Dedifferentiated amniotic fluid mesenchymal stem cell (primary cell): Measurements from ENCODE around the gene EFNA2.

Experiments used
- DNase-seq: peaks from one replicate; pipeline ENCODE4 v3.0.0-alpha.2; 2016; ENCODE audit errors: extremely low spot score

EFNA2 gene

GRCh38 chr19:1249298-1249989, 36.2 kb upstream of the EFNA2 start:
- DNase-seq: peak; percentile 92

DNA sequence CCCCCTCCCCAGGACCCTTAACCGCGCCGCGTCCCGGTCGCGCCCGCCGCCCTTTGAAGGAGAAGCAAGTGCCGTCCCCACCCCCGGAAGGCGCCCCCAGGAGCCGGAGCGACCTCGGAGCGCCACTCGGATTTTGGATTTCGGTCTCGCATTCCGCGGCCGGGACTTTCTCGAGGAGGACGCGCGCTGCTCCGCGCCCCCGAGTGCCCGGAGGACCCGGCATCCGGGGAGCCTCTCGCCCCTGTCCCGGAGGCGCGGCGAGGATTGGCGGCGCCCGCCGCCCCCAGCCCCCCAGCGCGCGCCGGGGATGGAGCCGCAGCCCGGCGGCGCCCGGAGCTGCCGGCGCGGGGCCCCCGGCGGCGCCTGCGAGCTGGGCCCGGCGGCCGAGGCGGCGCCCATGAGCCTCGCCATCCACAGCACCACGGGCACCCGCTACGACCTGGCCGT, 35.7 kb upstream of the EFNA2 start:
- no peak for DNase-seq

GRCh38 chr19:1250437-1251260, 35.0 kb upstream of the EFNA2 start:
- no peak for DNase-seq

GRCh38 chr19:1251330-1252220, 34.1 kb upstream of the EFNA2 start:
- DNase-seq: no peak

GRCh38 chr19:1252221-1252820, 33.4 kb upstream of the EFNA2 start:
- DNase-seq: peak; percentile 82

DNA sequence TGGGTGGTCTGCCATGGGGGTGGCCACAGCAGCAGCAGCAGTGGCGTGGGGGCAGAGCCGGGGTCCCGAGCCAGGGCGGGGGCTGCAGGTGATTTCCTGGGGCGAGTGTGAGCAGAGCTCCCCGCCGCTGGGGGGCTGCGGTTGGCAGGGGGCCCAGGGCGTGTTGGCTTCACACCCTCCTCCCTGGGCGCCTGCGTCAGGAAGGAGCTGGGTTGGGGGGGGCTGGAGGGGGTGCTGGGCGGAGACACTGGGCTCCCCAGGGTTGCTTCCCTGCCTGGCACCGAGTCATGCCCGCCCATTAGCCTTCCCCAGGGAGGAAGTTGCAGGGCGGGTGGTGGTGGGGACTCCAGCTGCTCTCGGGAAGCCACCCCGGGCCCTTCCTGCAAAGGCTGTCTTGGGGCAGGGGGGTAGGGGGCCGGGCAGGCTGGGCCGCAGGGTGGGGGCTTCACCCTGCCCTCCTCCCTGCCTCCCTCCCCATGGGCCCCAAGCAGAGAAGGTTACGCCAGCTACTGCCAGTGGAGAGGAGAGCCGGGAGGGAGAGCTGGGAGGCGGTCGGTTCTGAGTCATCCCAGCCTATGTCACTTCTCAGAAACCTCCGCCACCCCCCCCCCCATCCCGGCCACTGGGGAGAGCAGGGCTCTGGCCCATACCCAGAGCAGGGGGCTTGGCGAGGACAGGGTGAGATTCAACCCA, 32.7 kb upstream of the EFNA2 start:
- DNase-seq: peak; percentile 96

DNA sequence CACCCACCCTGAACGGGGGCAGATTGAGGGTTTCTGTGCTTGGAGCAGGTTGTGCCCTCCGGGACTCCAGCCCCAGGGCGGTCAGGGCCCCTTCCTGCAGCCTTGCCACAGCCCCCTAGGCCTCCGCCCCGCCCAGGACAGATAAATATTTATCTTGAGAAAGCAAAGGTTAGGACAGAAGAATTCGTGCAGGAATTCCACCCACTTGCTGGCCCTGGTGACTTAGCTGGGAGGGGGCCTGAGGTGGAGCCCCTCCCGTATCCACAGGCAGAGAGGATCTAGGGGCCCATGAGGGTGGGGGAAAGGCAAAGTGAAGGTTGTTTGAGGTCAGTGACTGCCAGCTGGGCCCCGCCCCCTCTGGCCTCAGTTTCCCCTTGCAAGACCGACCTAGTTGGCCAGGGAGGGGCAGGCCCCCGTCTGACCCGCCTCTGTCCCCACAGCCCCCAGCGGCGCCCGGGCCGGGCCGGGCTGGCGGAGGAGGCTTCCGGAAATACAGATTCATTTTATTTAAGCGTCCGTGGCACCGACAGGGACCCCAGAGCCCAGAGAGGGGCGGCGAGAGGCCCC, 32.1 kb upstream of the EFNA2 start:
- DNase-seq: no peak

DNA sequence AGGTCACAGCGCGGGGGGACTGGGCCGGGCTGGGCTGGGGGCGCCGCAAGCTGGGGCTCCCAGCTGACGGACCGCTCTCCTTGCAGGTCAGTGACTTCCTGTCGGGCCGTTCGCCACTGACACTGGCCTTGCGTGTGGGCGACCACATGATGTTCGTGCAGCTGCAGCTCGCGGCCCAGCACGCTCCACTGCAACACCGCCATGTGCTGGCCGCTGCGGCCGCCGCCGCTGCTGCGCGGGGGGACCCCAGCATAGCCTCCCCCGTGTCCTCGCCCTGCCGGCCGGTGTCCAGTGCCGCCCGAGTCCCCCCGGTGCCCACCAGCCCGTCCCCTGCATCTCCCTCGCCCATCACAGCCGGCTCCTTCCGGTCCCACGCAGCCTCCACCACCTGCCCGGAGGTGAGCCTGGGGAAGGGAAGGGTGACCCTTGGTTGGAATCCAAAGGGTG, 31.6 kb upstream of the EFNA2 start:
- DNase-seq: no peak

DNA sequence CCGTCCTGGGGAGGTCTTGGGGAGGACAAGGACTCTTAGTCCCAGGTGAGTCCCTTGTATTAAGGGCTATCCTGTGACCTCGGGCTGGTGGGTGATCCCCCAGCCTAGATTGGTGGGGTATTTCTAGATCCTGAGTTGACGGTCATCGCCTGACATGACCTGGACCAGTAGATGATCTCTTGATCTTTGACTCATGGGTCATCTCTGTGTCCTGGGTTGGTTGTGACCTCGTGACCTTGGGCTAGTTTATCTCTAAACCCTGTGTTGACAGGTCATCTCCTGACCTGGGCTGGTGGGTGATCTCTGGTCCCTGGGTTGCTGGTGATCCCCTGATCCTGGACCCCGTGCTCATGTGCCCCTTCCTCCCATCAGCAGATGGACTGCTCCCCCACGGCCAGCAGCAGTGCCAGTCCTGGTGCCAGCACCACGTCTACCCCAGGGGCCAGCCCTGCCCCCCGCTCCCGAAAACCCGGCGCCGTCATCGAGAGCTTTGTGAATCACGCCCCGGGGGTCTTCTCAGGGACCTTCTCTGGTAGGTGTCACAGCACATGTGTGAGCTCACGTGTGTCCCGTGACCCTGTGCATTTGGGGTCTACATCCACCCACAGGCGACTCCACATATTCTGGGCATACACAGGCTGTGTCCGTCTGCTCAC, 31.0 kb upstream of the EFNA2 start:
- no peak for DNase-seq

- DNase-seq: no peak
These were observed 30.2 kb upstream of the EFNA2 start for GRCh38 chr19:1255186-1256161.

DNA sequence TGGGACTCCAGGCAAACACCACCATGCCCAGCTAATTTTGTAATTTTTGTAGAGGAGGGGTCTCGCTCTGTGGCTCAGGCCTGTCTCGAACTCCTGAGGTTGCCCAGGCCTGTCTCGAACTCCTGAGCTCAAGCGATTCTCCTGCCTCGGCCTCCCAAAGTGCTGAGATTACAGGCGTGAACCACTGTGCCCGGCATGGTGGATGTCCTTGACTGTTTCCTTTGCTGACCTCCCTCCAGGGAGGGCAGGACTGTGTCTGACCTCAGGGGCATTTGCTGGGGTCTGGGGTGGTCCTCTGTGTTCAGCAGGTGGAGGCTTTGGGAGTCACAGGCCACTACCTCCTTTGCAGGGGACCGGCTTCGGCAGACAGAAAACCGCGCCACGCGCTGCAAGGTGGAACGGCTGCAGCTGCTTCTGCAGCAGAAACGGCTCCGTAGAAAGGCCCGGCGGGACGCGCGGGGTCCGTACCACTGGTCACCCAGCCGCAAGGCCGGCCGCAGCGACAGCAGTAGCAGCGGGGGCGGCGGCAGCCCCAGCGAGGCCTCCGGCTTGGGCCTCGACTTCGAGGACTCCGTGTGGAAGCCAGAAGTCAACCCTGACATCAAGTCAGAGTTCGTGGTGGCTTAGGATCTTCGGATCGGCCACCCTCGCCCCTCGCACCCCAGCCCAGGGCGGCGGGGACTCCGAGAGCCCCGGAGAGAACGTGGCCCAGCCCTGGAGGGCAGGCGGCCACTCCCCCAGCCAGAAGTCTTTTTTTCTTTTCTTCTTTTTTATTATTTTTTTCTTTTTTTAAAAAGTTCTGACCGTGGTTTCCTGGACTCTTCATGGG, 28.8 kb upstream of the EFNA2 start:
- DNase-seq: no peak

- DNase-seq: no peak
These were observed 28.1 kb upstream of the EFNA2 start for GRCh38 chr19:1257475-1258162.

- DNase-seq: no peak
These were observed 27.5 kb upstream of the EFNA2 start for GRCh38 chr19:1258163-1258492.

DNA sequence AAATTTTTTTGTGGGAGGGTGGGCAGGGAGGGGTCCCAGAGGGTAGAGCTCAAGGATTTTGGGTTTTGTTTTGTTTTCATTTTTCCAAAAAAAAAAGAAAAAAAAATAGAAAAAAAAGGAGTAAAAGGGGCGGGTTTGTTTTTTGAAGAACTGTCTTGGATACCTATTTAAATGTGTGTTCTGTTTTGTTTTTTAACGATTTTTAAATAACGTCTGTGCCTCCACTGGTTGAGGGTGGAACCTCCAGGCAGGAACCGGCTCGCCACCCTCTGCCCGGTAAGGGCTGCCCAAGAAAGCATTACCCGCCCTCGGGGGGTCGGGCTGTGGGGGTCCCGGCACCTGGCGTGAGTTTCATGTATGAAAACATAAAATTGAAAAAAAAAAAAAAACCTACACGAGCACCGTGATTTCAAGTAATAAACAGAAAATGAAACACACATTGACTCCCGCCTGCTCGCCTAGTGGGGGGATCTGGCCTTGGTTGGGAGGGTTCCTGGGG, 26.9 kb upstream of the EFNA2 start:
- DNase-seq: no peak

DNA sequence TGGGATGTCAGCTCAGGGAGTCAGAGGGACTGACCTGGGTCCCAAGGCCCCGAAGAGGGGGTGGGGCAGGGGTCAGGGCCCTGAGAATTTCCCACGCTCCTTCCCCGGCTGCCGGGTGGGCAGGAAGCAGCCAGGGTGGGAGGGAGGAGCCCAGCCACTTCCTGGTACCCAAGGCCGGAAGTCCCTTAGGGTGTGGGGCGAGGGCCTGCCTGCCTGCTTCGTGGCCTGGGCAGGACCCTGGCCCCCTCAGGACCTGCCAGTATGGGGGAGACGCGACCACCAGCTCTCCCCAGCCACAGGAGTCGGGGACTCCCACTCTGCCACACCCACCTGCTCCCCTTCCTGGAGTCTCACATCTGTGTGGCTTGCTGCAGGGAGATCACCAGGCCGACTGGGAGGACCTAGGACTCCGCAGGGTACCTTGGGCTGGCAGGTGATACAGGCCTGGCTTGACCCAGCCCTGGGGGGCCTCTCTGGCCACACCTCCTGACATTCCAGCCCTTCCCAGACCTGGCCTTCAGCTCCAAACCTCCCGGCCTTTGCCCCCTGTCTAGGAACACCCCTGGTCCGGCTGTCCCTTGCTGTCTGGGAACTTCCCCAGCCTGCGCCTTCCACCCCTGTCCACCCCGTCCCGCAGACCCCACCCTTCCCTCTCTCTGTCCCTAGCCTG, 26.3 kb upstream of the EFNA2 start:
- DNase-seq: no peak

GRCh38 chr19:1259876-1260748, 25.6 kb upstream of the EFNA2 start:
- no peak for DNase-seq
